K562 (cell line): ENCODE results near the gene TRAF3IP3. TPM values are rescaled to one million over a fixed set of nuclear protein-coding genes. Genes with fewer than 3 reads are reported as not detected.

Source experiments
- ATAC-seq: fragments of 200-7000 bp; cut with Tn5 transposase; 3 replicates; pipeline ENCODE4 v1.9.1; 2020; ENCODE audit warnings: moderate library complexity
- BruUV-seq: library from RNA; stranded (reverse); fragments of 400-500 nt; replicated peaks from 2 replicates; lab custom pipeline; 2021; lab: Mats Ljungman, UMichigan
- CTCF ChIA-PET: fragments of 300-600 bp; formaldehyde crosslinking; extraction: SDS; loops from one replicate; lab custom pipeline; 2021; ENCODE audit warnings: low intra/inter-chr PET ratio; lab: Yijun Ruan, JAX
- POLR2A ChIA-PET: fragments of 300-600, 350-650 bp; sonication (Branson Sonifier 250); formaldehyde crosslinking; extraction: SDS; loops from one replicate; lab custom pipeline; 2021; ENCODE audit warnings: antibody characterized with exemption, inconsistent platforms; lab: Yijun Ruan, JAX
- DNase-seq, 4 experiments: peaks; one replicate each; pipeline versions ENCODE4 v3.0.0 to v3.0.0-alpha.2; 2011 to 2018; ENCODE audit warnings: low spot score in 3 of 4, mixed read lengths in 3 of 4; ENCODE audit errors: extremely low read depth in 1 of 4
- FAIRE-seq: peaks from 2 replicates; lab custom pipeline; 2011; peaks lifted over from hg19 to GRCh38; lab: Jason Lieb, UNC
- H2AFZ ChIP-seq: 2 replicates; pipeline ENCODE4 v1.6.0; 2011; ENCODE audit warnings: low read depth, low read length, control low read depth, inconsistent platforms
- H3K27ac ChIP-seq: fragments of 200-600 bp; 3 replicates; pipeline ENCODE4 v1.8.0; 2011; ENCODE audit warnings: low read depth, mild to moderate bottlenecking, control low read depth, inconsistent platforms, low read length, moderate library complexity, mixed read lengths; ENCODE audit errors: extremely low read depth
- H3K27me3 ChIP-seq, 2 experiments: fragments of 300-600 bp in 1 of 2; 2 replicates in 1 of 2; 3 replicates in 1 of 2; pipeline versions ENCODE4 v1.6.0 to v1.8.0; 2011; ENCODE audit warnings: inconsistent platforms in 2 of 2, low read length in 2 of 2, mild to moderate bottlenecking in 1 of 2, mixed read lengths in 1 of 2, moderate library complexity in 1 of 2; ENCODE audit not compliant: control insufficient read depth in 2 of 2, insufficient read depth in 2 of 2
- H3K36me3 ChIP-seq: fragments of 300-600 bp; 3 replicates; pipeline ENCODE4 v1.8.0; 2011; ENCODE audit warnings: mild to moderate bottlenecking, low read length, inconsistent platforms; ENCODE audit not compliant: control insufficient read depth, insufficient read depth
- H3K4me1 ChIP-seq, 2 experiments: fragments of 200-600 bp in 1 of 2; replicated peaks in 1 of 2; 2 replicates in 1 of 2; 3 replicates in 1 of 2; pipeline versions ENCODE4 v1.5.1 to v1.8.0; 2011; ENCODE audit warnings: inconsistent platforms in 2 of 2, low read length in 2 of 2, mild to moderate bottlenecking in 1 of 2, mixed read lengths in 1 of 2, moderate library complexity in 1 of 2; ENCODE audit not compliant: control insufficient read depth in 2 of 2, insufficient read depth in 2 of 2
- H3K4me2 ChIP-seq: 2 replicates; pipeline ENCODE4 v1.6.1; 2011; ENCODE audit warnings: low read length, control low read depth, inconsistent platforms, mixed read lengths; ENCODE audit not compliant: insufficient read depth
- H3K4me3 ChIP-seq: fragments of 200-600 bp; sonication (generic), shearing (Covaris generic); 2 replicates; pipeline ENCODE4 v1.5.1; 2016; ENCODE audit warnings: control low read depth, inconsistent platforms
- H3K79me2 ChIP-seq: fragments of 200-600 bp; 3 replicates; pipeline ENCODE4 v1.8.0; 2011; ENCODE audit warnings: low read length, inconsistent platforms; ENCODE audit not compliant: control insufficient read depth, insufficient read depth
- H3K9ac ChIP-seq, 2 experiments: 2 replicates each; pipeline versions ENCODE4 v1.6.0 to v1.6.1; 2011; ENCODE audit warnings: low read depth in 2 of 2, low read length in 2 of 2, control low read depth in 1 of 2, inconsistent platforms in 1 of 2, mild to moderate bottlenecking in 1 of 2, mixed read lengths in 1 of 2; ENCODE audit not compliant: insufficient read depth in 1 of 2
- H3K9me1 ChIP-seq: one replicate; pipeline ENCODE4 v1.6.0; 2011; ENCODE audit warnings: inconsistent platforms, mild to moderate bottlenecking, low read length, moderate library complexity; ENCODE audit not compliant: control insufficient read depth, insufficient read depth
- H3K9me3 ChIP-seq: replicated peaks from 2 replicates; pipeline ENCODE4 v1.5.1; 2011; ENCODE audit warnings: low read depth, low read length, inconsistent platforms; ENCODE audit not compliant: control insufficient read depth, insufficient read depth
- H4K20me1 ChIP-seq: replicated peaks from 2 replicates; pipeline ENCODE4 v1.6.1; 2011; ENCODE audit warnings: low read length, inconsistent platforms, mixed read lengths; ENCODE audit not compliant: control insufficient read depth, insufficient read depth
- DIDO1 ChIP-seq: fragments of 450-650 bp; IDR thresholded peaks from 2 replicates; pipeline ENCODE4 v1.6.1; 2016; ENCODE audit warnings: low read depth, missing biosample characterization, missing genetic modification characterization
- EHMT2 ChIP-seq: fragments of 450-650 bp; IDR thresholded peaks from 2 replicates; pipeline ENCODE4 v1.6.1; 2018; ENCODE audit warnings: antibody characterized with exemption
- EP300 ChIP-seq: IDR thresholded peaks from 2 replicates; pipeline ENCODE4 v1.6.1; 2012; ENCODE audit warnings: low read length, improper control_type of control experiment
- EWSR1 ChIP-seq: fragments of 450-650 bp; IDR thresholded peaks from 2 replicates; pipeline ENCODE4 v1.6.1; 2018; ENCODE audit warnings: borderline replicate concordance, mild to moderate bottlenecking, low read depth, moderate library complexity; ENCODE audit not compliant: partially characterized antibody
- GTF2B ChIP-seq: IDR thresholded peaks from 2 replicates; pipeline ENCODE4 v1.6.1; 2011; ENCODE audit not compliant: insufficient read length; ENCODE audit errors: extremely low read depth
- HNRNPL ChIP-seq: fragments of 200-400 bp; formaldehyde crosslinking; IDR thresholded peaks from 2 replicates; pipeline ENCODE4 v1.6.1; 2017; ENCODE audit warnings: low read depth, mild to moderate bottlenecking, low read length
- KDM4B ChIP-seq, 2 experiments: fragments of 450-650 bp in 1 of 2; sonication (generic) in 1 of 2; IDR thresholded peaks; 2 replicates each; pipeline ENCODE4 v1.6.1; 2016 to 2017; ENCODE audit warnings: borderline replicate concordance in 2 of 2, antibody characterized with exemption in 1 of 2, low read depth in 1 of 2, mild to moderate bottlenecking in 1 of 2
- NFE2 ChIP-seq: IDR thresholded peaks from 2 replicates; pipeline ENCODE4 v1.6.1; 2014; ENCODE audit warnings: antibody characterized with exemption, low read depth
- PHF20 ChIP-seq: fragments of 450-650 bp; IDR thresholded peaks from 2 replicates; pipeline ENCODE4 v1.6.1; 2018; ENCODE audit not compliant: partially characterized antibody
- PRMT5 ChIP-seq: sonication (generic); formaldehyde crosslinking; IDR thresholded peaks from 2 replicates; pipeline ENCODE4 v1.5.0; 2020; ENCODE audit warnings: missing genetic modification reagents
- PRPF4 ChIP-seq: fragments of 200-400 bp; formaldehyde crosslinking; IDR thresholded peaks from one replicate; pipeline ENCODE4 v1.6.1; 2017; ENCODE audit warnings: low read length, low read depth, mild to moderate bottlenecking; ENCODE audit not compliant: insufficient read depth, poor library complexity, severe bottlenecking
- RBM39 ChIP-seq: fragments of 200-400 bp; formaldehyde crosslinking; optimal IDR thresholded peaks from 2 replicates; pipeline ENCODE3; 2018; ENCODE audit warnings: low read depth, low read length
- SMC3 ChIP-seq: conservative IDR thresholded peaks from 2 replicates; pipeline ENCODE4 v1.6.1; 2011; ENCODE audit warnings: low read depth, low read length, improper control_type of control experiment; ENCODE audit not compliant: insufficient read depth
- U2AF2 ChIP-seq: fragments of 200-400 bp; formaldehyde crosslinking; optimal IDR thresholded peaks from 2 replicates; pipeline ENCODE3; 2017; ENCODE audit warnings: low read depth, mild to moderate bottlenecking, low read length
- ZBTB12 ChIP-seq: fragments of 250-450 bp; sonication (Bioruptor Pico); IDR thresholded peaks from 2 replicates; pipeline ENCODE4 v1.4.0; 2020
- ZNF398 ChIP-seq: fragments of 250-450 bp; sonication (Bioruptor Pico); IDR thresholded peaks from 2 replicates; pipeline ENCODE4 v1.8.0; 2021; ENCODE audit warnings: moderate library complexity, mild to moderate bottlenecking, inconsistent platforms
- WGBS: fragments of 100-300 bp; shearing (Covaris generic); methylation state at CpG from one replicate; pipeline ENCODE4 v1.1.6; 2016; ENCODE audit warnings: low coverage, mixed read lengths; ENCODE audit not compliant: insufficient coverage; ENCODE audit errors: missing lambda C conversion rate; 5-methylcytosine and 5-hydroxymethylcytosine counted together
- in situ Hi-C: fragments of 300-500 bp; cut with MboI; formaldehyde crosslinking; loops from 4 replicates; pipeline ENCODE4 v1.15.0; 2018; ENCODE audit warnings: inconsistent platforms, mixed read lengths
- intact Hi-C: fragments of 100-400 bp; cut with micrococcal nuclease; formaldehyde crosslinking; loops from 2 replicates; pipeline ENCODE4 v1.14.2; 2022
- polyA plus RNA-seq, 8 experiments: library from polyadenylated mRNA; depleted of rRNA in 4 of 8; stranded (reverse) in 5 of 8; unstranded in 3 of 8; fragments of >200 nt; fragmentation: Nextera tagmentation in 2 of 8; fragmentation: Illumina TruSeq in 1 of 8; extraction: Ambion mirVana in 2 of 8; extraction: Trizol in 1 of 8; gene quantifications; 2 replicates each; pipeline versions ENCODE4 v1.2.1 to v1.2.3, GENCODE V29; 2011 to 2014; ENCODE audit warnings: inconsistent platforms in 1 of 8, missing spikeins in 1 of 8
- total RNA-seq, 7 experiments: library from RNA; depleted of rRNA in 6 of 7; stranded (reverse); fragments of >200 nt in 6 of 7; fragmentation: Illumina TruSeq in 2 of 7; extraction: Trizol in 2 of 7; gene quantifications; 2 replicates each; pipeline versions ENCODE4 v1.2.1 to v1.2.3, GENCODE V29; 2011 to 2021; ENCODE audit warnings: low replicate concordance in 1 of 7

The TRAF3IP3 gene
- total and polyA plus RNA-seq, 9 of the 15 experiments (the other 6 are each of a cell fraction or from before 2014, with no cell fraction given), result 0.06 to 1.1 (median 0.31) TPM

GRCh38 chr1:209736490-209737117 is 19.2 kb upstream of the TRAF3IP3 start (continued):
- TF ChIP-seq ZBTB12 (CRISPR knock-in tag), result no peak
- no peak for TF ChIP-seq RBM39
- TF ChIP-seq ZNF398, result no peak

GRCh38 chr1:209737118-209737505 is 18.7 kb upstream of the TRAF3IP3 start:
- ATAC-seq, result no peak
- no peak overlapping the region for H3K4me3 ChIP-seq
- no peaks in the 10 kb centered on the region for H3K9me1 ChIP-seq
- H3K27ac ChIP-seq, result no peak overlapping the region
- H3K4me2 ChIP-seq, result no peak overlapping the region
- intact Hi-C loops, result no loop called here
- peaks cover 4 to 9% of the 10 kb centered on the region in 2 experiments; a peak in 2 of 5 replicates for H3K27me3 ChIP-seq
- no TSS peak for BruUV-seq
- no peaks in the 10 kb centered on the region for H3K79me2 ChIP-seq
- no peaks in the 10 kb centered on the region for H3K36me3 ChIP-seq
- ChIA-PET CTCF (no interaction called here), POLR2A (interaction anchor here (0.6 to 1.4 kb wide), 7 partner anchors 9 to 62 kb away, joined by 3 to 7 read pairs (median 3); partner anchors contain the start of gene G0S2)
- H3K4me1 ChIP-seq, result no peaks in the 10 kb centered on the region
- FAIRE-seq, result no peak
- no peaks in the 10 kb centered on the region for H3K9me3 ChIP-seq
- in situ Hi-C loops, result no loop called here
- H2AFZ ChIP-seq, result no peak overlapping the region
- no peak overlapping the region for H3K9ac ChIP-seq
- no peak for DNase-seq
- WGBS, result 0% methylated on average over 5 of the region's 5 CpGs
- H4K20me1 ChIP-seq, result no peaks in the 10 kb centered on the region
- TF ChIP-seq ZBTB12 (CRISPR knock-in tag), result no peak
- no peak for TF ChIP-seq PRMT5 (CRISPR knock-in tag)
- no peak for TF ChIP-seq EWSR1
- TF ChIP-seq SMC3, result no peak
- TF ChIP-seq HNRNPL, result no peak
- no peak for TF ChIP-seq PRPF4
- no peak for TF ChIP-seq U2AF2
- TF ChIP-seq PHF20, result no peak
- no peak for TF ChIP-seq GTF2B
- no peak for TF ChIP-seq DIDO1
- TF ChIP-seq NFE2, result no peak
- no peak for TF ChIP-seq EHMT2
- no peak for TF ChIP-seq KDM4B (IDR thresholded peaks at IDR 0.05; ENCODE audit: borderline replicate concordance in 2 of 2, low read depth in 1 of 2)
- TF ChIP-seq EP300, result no peak
